ENCODE results near the gene C16orf90.

C16orf90 gene

GRCh38 chr16:3459401-3460090, 35.7 kb downstream of the C16orf90 start:
- DNase-seq (ENCODE audit: low read depth, low spot score): no peak
- no peaks in the 10 kb centered on the region for H3K27me3 ChIP-seq (ENCODE audit: insufficient read depth, insufficient read length)
- H3K9me3 ChIP-seq (ENCODE audit: insufficient read depth, low read length): no peaks in the 10 kb centered on the region
- H3K9ac ChIP-seq (ENCODE audit: insufficient read length, low read depth): peak overlapping the region; percentile 96
- H3K4me3 ChIP-seq (ENCODE audit: insufficient read length, low read depth): no peak overlapping the region
- peaks cover 37% of the 10 kb centered on the region for H3K36me3 ChIP-seq (ENCODE audit: insufficient read depth, insufficient read length, low read length)
- TF ChIP-seq ZNF274 (IDR thresholded peaks at IDR 0.05; ENCODE audit: low read depth, low read length): no peak
- no peak for TF ChIP-seq YY1 (IDR thresholded peaks at IDR 0.05; ENCODE audit: insufficient read depth, insufficient read length)
- no peak for TF ChIP-seq SUZ12 (IDR thresholded peaks at IDR 0.05; ENCODE audit: extremely low read depth, insufficient read depth, insufficient read length)
- peaks cover 4% of the 10 kb centered on the region for H3K4me1 ChIP-seq (ENCODE audit: insufficient read depth, insufficient read length)

GRCh38 chr16:3458852-3459361, 36.4 kb downstream of the C16orf90 start:
- Histone ChIP-seq H3K4me1 (ENCODE audit: insufficient read depth, insufficient read length) (peaks cover 7% of the 10 kb centered on the region), H3K4me3 (ENCODE audit: insufficient read length, low read depth) (peak overlapping the region; percentile 91), H3K27me3 (ENCODE audit: insufficient read depth, insufficient read length) (no peaks in the 10 kb centered on the region), H3K9me3 (ENCODE audit: insufficient read depth, low read length) (no peaks in the 10 kb centered on the region), H3K36me3 (ENCODE audit: insufficient read depth, insufficient read length, low read length) (peaks cover 39% of the 10 kb centered on the region), H3K9ac (ENCODE audit: insufficient read length, low read depth) (peak overlapping the region; percentile 96)
- no peak for DNase-seq (ENCODE audit: low read depth, low spot score)
- TF ChIP-seq SUZ12 (IDR thresholded peaks at IDR 0.05; ENCODE audit: extremely low read depth, insufficient read depth, insufficient read length) (no peak), YY1 (IDR thresholded peaks at IDR 0.05; ENCODE audit: insufficient read depth, insufficient read length) (no peak), ZNF274 (IDR thresholded peaks at IDR 0.05; ENCODE audit: low read depth, low read length) (no peak)

GRCh38 chr16:3458278-3458851, 36.9 kb downstream of the C16orf90 start:
- H3K4me1 ChIP-seq (ENCODE audit: insufficient read depth, insufficient read length): peaks cover 7% of the 10 kb centered on the region
- no peak for DNase-seq (ENCODE audit: low read depth, low spot score)
- no peaks in the 10 kb centered on the region for H3K27me3 ChIP-seq (ENCODE audit: insufficient read depth, insufficient read length)
- peak overlapping the region; percentile 96 for H3K9ac ChIP-seq (ENCODE audit: insufficient read length, low read depth)
- no peaks in the 10 kb centered on the region for H3K9me3 ChIP-seq (ENCODE audit: insufficient read depth, low read length)
- H3K36me3 ChIP-seq (ENCODE audit: insufficient read depth, insufficient read length, low read length): peaks cover 39% of the 10 kb centered on the region
- TF ChIP-seq YY1 (IDR thresholded peaks at IDR 0.05; ENCODE audit: insufficient read depth, insufficient read length) (no peak), SUZ12 (IDR thresholded peaks at IDR 0.05; ENCODE audit: extremely low read depth, insufficient read depth, insufficient read length) (no peak), ZNF274 (IDR thresholded peaks at IDR 0.05; ENCODE audit: low read depth, low read length) (no peak)
- peak overlapping the region; percentile 91 for H3K4me3 ChIP-seq (ENCODE audit: insufficient read length, low read depth)

- H3K4me3 ChIP-seq (ENCODE audit: insufficient read length, low read depth): peak overlapping the region; percentile 91
- TF ChIP-seq YY1 (IDR thresholded peaks at IDR 0.05; ENCODE audit: insufficient read depth, insufficient read length) (peak; percentile 85), SUZ12 (IDR thresholded peaks at IDR 0.05; ENCODE audit: extremely low read depth, insufficient read depth, insufficient read length) (no peak), ZNF274 (IDR thresholded peaks at IDR 0.05; ENCODE audit: low read depth, low read length) (no peak)
- no peaks in the 10 kb centered on the region for H3K9me3 ChIP-seq (ENCODE audit: insufficient read depth, low read length)
- H3K27me3 ChIP-seq (ENCODE audit: insufficient read depth, insufficient read length): no peaks in the 10 kb centered on the region
- peak; percentile 92 for DNase-seq (ENCODE audit: low read depth, low spot score)
- peak overlapping the region; percentile 90 for H3K9ac ChIP-seq (ENCODE audit: insufficient read length, low read depth)
- peaks cover 7% of the 10 kb centered on the region for H3K4me1 ChIP-seq (ENCODE audit: insufficient read depth, insufficient read length)
- H3K36me3 ChIP-seq (ENCODE audit: insufficient read depth, insufficient read length, low read length): peaks cover 37% of the 10 kb centered on the region
Observed at GRCh38 chr16:3457434-3458252, 37.6 kb downstream of the C16orf90 start.

- H3K9ac ChIP-seq (ENCODE audit: insufficient read length, low read depth): no peak overlapping the region
- DNase-seq (ENCODE audit: low read depth, low spot score): no peak
- H3K9me3 ChIP-seq (ENCODE audit: insufficient read depth, low read length): no peaks in the 10 kb centered on the region
- no peak overlapping the region for H3K4me3 ChIP-seq (ENCODE audit: insufficient read length, low read depth)
- H3K4me1 ChIP-seq (ENCODE audit: insufficient read depth, insufficient read length): peaks cover 3% of the 10 kb centered on the region
- H3K27me3 ChIP-seq (ENCODE audit: insufficient read depth, insufficient read length): no peaks in the 10 kb centered on the region
- H3K36me3 ChIP-seq (ENCODE audit: insufficient read depth, insufficient read length, low read length): peaks cover 44% of the 10 kb centered on the region
- TF ChIP-seq YY1 (IDR thresholded peaks at IDR 0.05; ENCODE audit: insufficient read depth, insufficient read length): no peak
- TF ChIP-seq SUZ12 (IDR thresholded peaks at IDR 0.05; ENCODE audit: extremely low read depth, insufficient read depth, insufficient read length): no peak
- no peak for TF ChIP-seq ZNF274 (IDR thresholded peaks at IDR 0.05; ENCODE audit: low read depth, low read length)
Observed at GRCh38 chr16:3454631-3455147, 40.6 kb downstream of the C16orf90 start.

- DNase-seq (ENCODE audit: low read depth, low spot score): no peak
- Histone ChIP-seq H3K9me3 (ENCODE audit: insufficient read depth, low read length) (no peaks in the 10 kb centered on the region), H3K9ac (ENCODE audit: insufficient read length, low read depth) (no peak overlapping the region), H3K27me3 (ENCODE audit: insufficient read depth, insufficient read length) (no peaks in the 10 kb centered on the region), H3K4me1 (ENCODE audit: insufficient read depth, insufficient read length) (peaks cover 3% of the 10 kb centered on the region), H3K4me3 (ENCODE audit: insufficient read length, low read depth) (no peak overlapping the region), H3K36me3 (ENCODE audit: insufficient read depth, insufficient read length, low read length) (peaks cover 50% of the 10 kb centered on the region)
- TF ChIP-seq YY1 (IDR thresholded peaks at IDR 0.05; ENCODE audit: insufficient read depth, insufficient read length): no peak
- TF ChIP-seq SUZ12 (IDR thresholded peaks at IDR 0.05; ENCODE audit: extremely low read depth, insufficient read depth, insufficient read length): no peak
- TF ChIP-seq ZNF274 (IDR thresholded peaks at IDR 0.05; ENCODE audit: low read depth, low read length): no peak
Observed at GRCh38 chr16:3454093-3454492, 41.2 kb downstream of the C16orf90 start.

Data from NT2/D1 (cell line).